ENCODE measurements around the gene ADAP1. TPM values are rescaled to one million over a fixed set of nuclear protein-coding genes. Genes with fewer than 3 reads are reported as not detected.

The ADAP1 gene
- total and polyA plus RNA-seq, 2 of the 13 experiments (the other 11 are each of a cell fraction or from before 2014, with no cell fraction given), result 10.5 to 24.6 TPM

DNA sequence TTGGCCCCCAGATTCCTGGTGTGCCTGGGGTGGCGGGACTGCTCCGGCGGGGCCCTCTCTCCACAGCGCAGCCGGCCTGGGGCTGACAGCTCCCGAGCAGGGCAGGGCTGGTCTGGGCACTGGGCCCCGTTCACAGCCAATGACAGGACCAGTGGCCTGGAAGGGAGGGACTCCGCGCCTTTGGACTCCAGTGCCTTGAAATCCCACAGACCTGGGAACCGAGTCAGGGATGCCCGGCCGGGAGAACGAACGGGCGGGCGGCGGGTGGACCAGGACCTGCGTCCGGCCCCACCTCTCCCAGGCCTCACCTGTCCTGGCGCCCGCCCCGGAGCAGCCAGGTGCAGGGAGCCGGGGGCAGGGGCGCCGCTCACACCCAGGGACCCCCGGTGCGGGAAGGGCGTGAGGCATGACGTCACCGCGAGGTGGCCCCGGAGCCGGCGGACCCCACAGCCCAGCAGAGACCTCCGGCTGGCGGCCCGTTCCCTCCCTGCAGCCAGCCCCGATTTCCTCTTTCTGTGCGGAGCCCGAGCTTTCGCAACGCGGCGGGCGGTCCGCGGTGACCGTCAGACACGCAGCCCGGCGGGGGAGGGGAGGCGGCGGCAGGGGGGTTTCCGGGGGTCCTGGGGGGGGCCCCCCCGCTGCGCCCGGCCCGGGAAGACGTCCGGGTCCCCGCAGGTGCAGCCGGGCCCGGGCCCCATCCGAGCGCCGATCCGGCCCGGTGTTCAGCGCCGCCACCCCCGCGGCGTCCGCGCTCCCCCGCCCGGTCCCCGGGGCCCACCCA is 743 bp downstream of the ADAP1 start (continued):
- TF ChIP-seq, protein P1, sequence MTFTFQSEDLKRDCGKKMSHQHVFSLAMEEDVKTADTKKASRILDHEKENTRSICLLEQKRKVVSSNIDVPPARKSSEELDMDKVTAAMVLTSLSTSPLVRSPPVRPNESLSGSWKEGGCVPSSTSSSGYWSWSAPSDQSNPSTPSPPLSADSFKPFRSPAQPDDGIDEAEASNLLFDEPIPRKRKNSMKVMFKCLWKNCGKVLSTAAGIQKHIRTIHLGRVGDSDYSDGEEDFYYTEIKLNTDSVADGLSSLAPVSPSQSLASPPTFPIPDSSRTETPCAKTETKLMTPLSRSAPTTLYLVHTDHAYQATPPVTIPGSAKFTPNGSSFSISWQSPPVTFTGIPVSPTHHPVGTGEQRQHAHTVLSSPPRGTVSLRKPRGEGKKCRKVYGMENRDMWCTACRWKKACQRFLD (CRISPR knock-in tag; IDR thresholded peaks at IDR 0.05; ENCODE audit: borderline replicate concordance), result 0 out of 2 replicates have a peak, but pooled peaks have one; percentile 52
- TF ChIP-seq, protein P2, sequence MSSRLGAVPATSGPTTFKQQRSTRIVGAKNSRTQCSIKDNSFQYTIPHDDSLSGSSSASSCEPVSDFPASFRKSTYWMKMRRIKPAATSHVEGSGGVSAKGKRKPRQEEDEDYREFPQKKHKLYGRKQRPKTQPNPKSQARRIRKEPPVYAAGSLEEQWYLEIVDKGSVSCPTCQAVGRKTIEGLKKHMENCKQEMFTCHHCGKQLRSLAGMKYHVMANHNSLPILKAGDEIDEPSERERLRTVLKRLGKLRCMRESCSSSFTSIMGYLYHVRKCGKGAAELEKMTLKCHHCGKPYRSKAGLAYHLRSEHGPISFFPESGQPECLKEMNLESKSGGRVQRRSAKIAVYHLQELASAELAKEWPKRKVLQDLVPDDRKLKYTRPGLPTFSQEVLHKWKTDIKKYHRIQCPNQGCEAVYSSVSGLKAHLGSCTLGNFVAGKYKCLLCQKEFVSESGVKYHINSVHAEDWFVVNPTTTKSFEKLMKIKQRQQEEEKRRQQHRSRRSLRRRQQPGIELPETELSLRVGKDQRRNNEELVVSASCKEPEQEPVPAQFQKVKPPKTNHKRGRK (CRISPR knock-in tag; IDR thresholded peaks at IDR 0.05), result no peak
- no peak for TF ChIP-seq ZNF790 (CRISPR knock-in tag; IDR thresholded peaks at IDR 0.05; ENCODE audit: borderline replicate concordance)
- TF ChIP-seq, protein P3, sequence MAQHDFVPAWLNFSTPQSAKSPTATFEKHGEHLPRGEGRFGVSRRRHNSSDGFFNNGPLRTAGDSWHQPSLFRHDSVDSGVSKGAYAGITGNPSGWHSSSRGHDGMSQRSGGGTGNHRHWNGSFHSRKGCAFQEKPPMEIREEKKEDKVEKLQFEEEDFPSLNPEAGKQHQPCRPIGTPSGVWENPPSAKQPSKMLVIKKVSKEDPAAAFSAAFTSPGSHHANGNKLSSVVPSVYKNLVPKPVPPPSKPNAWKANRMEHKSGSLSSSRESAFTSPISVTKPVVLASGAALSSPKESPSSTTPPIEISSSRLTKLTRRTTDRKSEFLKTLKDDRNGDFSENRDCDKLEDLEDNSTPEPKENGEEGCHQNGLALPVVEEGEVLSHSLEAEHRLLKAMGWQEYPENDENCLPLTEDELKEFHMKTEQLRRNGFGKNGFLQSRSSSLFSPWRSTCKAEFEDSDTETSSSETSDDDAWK (CRISPR knock-in tag; IDR thresholded peaks at IDR 0.05), result no peak
- no peak for TF ChIP-seq HNRNPK (IDR thresholded peaks at IDR 0.05; ENCODE audit: low read depth, low read length, poor library complexity, severe bottlenecking)
- TF ChIP-seq, protein P4, sequence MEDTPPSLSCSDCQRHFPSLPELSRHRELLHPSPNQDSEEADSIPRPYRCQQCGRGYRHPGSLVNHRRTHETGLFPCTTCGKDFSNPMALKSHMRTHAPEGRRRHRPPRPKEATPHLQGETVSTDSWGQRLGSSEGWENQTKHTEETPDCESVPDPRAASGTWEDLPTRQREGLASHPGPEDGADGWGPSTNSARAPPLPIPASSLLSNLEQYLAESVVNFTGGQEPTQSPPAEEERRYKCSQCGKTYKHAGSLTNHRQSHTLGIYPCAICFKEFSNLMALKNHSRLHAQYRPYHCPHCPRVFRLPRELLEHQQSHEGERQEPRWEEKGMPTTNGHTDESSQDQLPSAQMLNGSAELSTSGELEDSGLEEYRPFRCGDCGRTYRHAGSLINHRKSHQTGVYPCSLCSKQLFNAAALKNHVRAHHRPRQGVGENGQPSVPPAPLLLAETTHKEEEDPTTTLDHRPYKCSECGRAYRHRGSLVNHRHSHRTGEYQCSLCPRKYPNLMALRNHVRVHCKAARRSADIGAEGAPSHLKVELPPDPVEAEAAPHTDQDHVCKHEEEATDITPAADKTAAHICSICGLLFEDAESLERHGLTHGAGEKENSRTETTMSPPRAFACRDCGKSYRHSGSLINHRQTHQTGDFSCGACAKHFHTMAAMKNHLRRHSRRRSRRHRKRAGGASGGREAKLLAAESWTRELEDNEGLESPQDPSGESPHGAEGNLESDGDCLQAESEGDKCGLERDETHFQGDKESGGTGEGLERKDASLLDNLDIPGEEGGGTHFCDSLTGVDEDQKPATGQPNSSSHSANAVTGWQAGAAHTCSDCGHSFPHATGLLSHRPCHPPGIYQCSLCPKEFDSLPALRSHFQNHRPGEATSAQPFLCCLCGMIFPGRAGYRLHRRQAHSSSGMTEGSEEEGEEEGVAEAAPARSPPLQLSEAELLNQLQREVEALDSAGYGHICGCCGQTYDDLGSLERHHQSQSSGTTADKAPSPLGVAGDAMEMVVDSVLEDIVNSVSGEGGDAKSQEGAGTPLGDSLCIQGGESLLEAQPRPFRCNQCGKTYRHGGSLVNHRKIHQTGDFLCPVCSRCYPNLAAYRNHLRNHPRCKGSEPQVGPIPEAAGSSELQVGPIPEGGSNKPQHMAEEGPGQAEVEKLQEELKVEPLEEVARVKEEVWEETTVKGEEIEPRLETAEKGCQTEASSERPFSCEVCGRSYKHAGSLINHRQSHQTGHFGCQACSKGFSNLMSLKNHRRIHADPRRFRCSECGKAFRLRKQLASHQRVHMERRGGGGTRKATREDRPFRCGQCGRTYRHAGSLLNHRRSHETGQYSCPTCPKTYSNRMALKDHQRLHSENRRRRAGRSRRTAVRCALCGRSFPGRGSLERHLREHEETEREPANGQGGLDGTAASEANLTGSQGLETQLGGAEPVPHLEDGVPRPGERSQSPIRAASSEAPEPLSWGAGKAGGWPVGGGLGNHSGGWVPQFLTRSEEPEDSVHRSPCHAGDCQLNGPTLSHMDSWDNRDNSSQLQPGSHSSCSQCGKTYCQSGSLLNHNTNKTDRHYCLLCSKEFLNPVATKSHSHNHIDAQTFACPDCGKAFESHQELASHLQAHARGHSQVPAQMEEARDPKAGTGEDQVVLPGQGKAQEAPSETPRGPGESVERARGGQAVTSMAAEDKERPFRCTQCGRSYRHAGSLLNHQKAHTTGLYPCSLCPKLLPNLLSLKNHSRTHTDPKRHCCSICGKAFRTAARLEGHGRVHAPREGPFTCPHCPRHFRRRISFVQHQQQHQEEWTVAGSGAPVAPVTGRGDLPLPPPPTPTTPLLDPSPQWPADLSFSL (CRISPR knock-in tag; IDR thresholded peaks at IDR 0.05), result no peak
- no peak for TF ChIP-seq CHD4 (IDR thresholded peaks at IDR 0.05; ENCODE audit: borderline replicate concordance, low read length)
- TF ChIP-seq, protein P5, sequence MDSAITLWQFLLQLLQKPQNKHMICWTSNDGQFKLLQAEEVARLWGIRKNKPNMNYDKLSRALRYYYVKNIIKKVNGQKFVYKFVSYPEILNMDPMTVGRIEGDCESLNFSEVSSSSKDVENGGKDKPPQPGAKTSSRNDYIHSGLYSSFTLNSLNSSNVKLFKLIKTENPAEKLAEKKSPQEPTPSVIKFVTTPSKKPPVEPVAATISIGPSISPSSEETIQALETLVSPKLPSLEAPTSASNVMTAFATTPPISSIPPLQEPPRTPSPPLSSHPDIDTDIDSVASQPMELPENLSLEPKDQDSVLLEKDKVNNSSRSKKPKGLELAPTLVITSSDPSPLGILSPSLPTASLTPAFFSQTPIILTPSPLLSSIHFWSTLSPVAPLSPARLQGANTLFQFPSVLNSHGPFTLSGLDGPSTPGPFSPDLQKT (CRISPR knock-in tag; IDR thresholded peaks at IDR 0.05; ENCODE audit: borderline replicate concordance), result no peak
- no peak for TF ChIP-seq NCOA5 (CRISPR knock-in tag; IDR thresholded peaks at IDR 0.05)
- TF ChIP-seq, protein P6, sequence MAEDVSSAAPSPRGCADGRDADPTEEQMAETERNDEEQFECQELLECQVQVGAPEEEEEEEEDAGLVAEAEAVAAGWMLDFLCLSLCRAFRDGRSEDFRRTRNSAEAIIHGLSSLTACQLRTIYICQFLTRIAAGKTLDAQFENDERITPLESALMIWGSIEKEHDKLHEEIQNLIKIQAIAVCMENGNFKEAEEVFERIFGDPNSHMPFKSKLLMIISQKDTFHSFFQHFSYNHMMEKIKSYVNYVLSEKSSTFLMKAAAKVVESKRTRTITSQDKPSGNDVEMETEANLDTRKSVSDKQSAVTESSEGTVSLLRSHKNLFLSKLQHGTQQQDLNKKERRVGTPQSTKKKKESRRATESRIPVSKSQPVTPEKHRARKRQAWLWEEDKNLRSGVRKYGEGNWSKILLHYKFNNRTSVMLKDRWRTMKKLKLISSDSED (CRISPR knock-in tag; IDR thresholded peaks at IDR 0.05), result no peak
- TF ChIP-seq, protein P7, sequence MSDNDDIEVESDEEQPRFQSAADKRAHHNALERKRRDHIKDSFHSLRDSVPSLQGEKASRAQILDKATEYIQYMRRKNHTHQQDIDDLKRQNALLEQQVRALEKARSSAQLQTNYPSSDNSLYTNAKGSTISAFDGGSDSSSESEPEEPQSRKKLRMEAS (IDR thresholded peaks at IDR 0.05), result 0 out of 2 replicates have a peak, but pooled peaks have one; percentile 11
- TF ChIP-seq, protein P8, sequence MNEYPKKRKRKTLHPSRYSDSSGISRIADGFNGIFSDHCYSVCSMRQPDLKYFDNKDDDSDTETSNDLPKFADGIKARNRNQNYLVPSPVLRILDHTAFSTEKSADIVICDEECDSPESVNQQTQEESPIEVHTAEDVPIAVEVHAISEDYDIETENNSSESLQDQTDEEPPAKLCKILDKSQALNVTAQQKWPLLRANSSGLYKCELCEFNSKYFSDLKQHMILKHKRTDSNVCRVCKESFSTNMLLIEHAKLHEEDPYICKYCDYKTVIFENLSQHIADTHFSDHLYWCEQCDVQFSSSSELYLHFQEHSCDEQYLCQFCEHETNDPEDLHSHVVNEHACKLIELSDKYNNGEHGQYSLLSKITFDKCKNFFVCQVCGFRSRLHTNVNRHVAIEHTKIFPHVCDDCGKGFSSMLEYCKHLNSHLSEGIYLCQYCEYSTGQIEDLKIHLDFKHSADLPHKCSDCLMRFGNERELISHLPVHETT (CRISPR knock-in tag; conservative IDR thresholded peaks at IDR 0.05), result no peak
